Measurements from ENCODE around the gene LDB2. TPM values are rescaled to one million over a fixed set of nuclear protein-coding genes. Genes with fewer than 3 reads are reported as not detected.

The LDB2 gene
- total RNA-seq, 4 donors from 2014 or later: 7.0 to 26.4 (median 18.1) TPM

DNA sequence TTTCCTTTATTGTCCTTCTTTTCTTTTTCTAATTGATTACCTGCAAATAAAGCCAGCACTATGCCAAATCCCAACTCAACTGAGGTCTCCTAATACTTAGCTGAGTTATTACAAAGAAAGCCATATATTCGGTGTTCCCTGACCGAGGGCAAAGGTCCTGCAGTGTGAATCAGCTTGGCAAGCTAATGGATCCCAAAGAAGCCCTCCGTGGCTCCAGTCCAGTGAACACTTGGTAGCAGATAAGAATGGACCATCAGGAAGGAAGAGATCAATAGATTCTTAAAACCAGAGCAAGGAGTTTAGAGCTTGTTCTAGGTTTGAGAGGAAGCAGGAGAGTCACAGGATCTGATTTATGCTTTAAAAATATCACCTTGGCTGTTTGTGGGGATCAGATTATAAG is 8.5 kb downstream of the LDB2 start:
- intact Hi-C loops (cut with DNase I; ENCODE audit: low total_unique reads) (no loop called here), in situ Hi-C loops (cut with MboI; ENCODE audit: low sequenced_read_pairs in 4 of 4) (no loop called here)
- H3K27me3 ChIP-seq: no peaks in the 10 kb centered on the region
- ATAC-seq (no peak), DNase-seq (no peak)
- H3K4me3 ChIP-seq: no peak overlapping the region
- TF ChIP-seq CTCF (IDR thresholded peaks at IDR 0.05 in 4 of 5, conservative IDR thresholded peaks at IDR 0.05 in 1 of 5) (no peak), POLR2A (IDR thresholded peaks at IDR 0.05) (no peak)
- no peaks in the 10 kb centered on the region for H3K9me3 ChIP-seq
- peaks cover 0 to 12% of the 10 kb centered on the region in 2 donors for H3K4me1 ChIP-seq
- H3K27ac ChIP-seq: peak overlapping the region in 3 of 4 donors; percentile 6 to 69 (median 33)
- H3K36me3 ChIP-seq: no peaks in the 10 kb centered on the region

GRCh38 chr4:16887887-16888286 is 10.6 kb downstream of the LDB2 start:
- TF ChIP-seq POLR2A (IDR thresholded peaks at IDR 0.05) (no peak), CTCF (IDR thresholded peaks at IDR 0.05 in 4 of 5, conservative IDR thresholded peaks at IDR 0.05 in 1 of 5) (no peak)
- no peak overlapping the region for H3K4me3 ChIP-seq
- H3K27me3 ChIP-seq: no peaks in the 10 kb centered on the region
- no peak overlapping the region for H3K27ac ChIP-seq
- H3K9me3 ChIP-seq: no peaks in the 10 kb centered on the region
- DNase-seq: no peak
- in situ Hi-C loops (cut with MboI; ENCODE audit: low sequenced_read_pairs in 4 of 4) (no loop called here), intact Hi-C loops (cut with DNase I; ENCODE audit: low total_unique reads) (no loop called here)
- peaks cover 0 to 12% of the 10 kb centered on the region in 2 donors for H3K4me1 ChIP-seq
- no peaks in the 10 kb centered on the region for H3K36me3 ChIP-seq
- no peak for ATAC-seq

- H3K27ac ChIP-seq: no peak overlapping the region
- intact Hi-C loops (cut with DNase I; ENCODE audit: low total_unique reads): no loop called here
- in situ Hi-C loops (cut with MboI; ENCODE audit: low sequenced_read_pairs in 4 of 4): no loop called here
These were observed 13.6 kb downstream of the LDB2 start for GRCh38 chr4:16884673-16885460.

DNA sequence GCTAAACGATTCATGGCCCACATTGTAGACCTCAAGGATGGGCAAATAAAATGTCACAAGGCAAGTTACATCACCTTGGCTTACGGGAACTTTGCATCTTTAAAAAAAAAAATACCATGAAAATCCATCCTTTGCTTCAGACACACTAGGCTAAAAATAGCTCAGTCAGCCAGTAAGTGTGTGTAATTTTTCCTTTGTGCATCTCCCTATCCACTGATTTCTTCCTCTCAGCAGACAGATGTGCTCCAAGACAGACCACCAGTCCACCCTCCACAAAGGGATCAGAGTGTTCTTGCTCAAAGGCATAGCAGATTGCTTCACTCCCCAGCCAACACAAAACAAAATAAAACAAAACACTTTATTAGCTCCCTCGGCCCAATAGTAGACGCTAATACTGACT is 14.6 kb downstream of the LDB2 start:
- ATAC-seq: no peak
- Histone ChIP-seq H3K4me1 (no peaks in the 10 kb centered on the region), H3K4me3 (no peak overlapping the region), H3K36me3 (no peaks in the 10 kb centered on the region), H3K27me3 (no peaks in the 10 kb centered on the region), H3K27ac (no peak overlapping the region), H3K9me3 (no peaks in the 10 kb centered on the region)
- in situ Hi-C loops (cut with MboI; ENCODE audit: low sequenced_read_pairs in 4 of 4) (no loop called here), intact Hi-C loops (cut with DNase I; ENCODE audit: low total_unique reads) (no loop called here)
- no peak for DNase-seq
- TF ChIP-seq POLR2A (IDR thresholded peaks at IDR 0.05) (no peak), CTCF (IDR thresholded peaks at IDR 0.05 in 4 of 5, conservative IDR thresholded peaks at IDR 0.05 in 1 of 5) (no peak)

More at GRCh38 chr4:16884673-16885460, 13.6 kb downstream of the LDB2 start:
- ATAC-seq (no peak), DNase-seq (no peak)
- Histone ChIP-seq H3K27me3 (no peaks in the 10 kb centered on the region), H3K9me3 (no peaks in the 10 kb centered on the region), H3K36me3 (no peaks in the 10 kb centered on the region), H3K4me1 (peaks cover 0 to 6% of the 10 kb centered on the region in 2 donors), H3K4me3 (no peak overlapping the region)
- TF ChIP-seq POLR2A (IDR thresholded peaks at IDR 0.05) (no peak), CTCF (IDR thresholded peaks at IDR 0.05 in 4 of 5, conservative IDR thresholded peaks at IDR 0.05 in 1 of 5) (no peak)
